GM19351 (cell line): ENCODE data around the gene SERPINA5.
"Not testable (repeated sequence)": the region's sequence is repeated elsewhere in the genome, so short reads cannot be mapped to it uniquely, and the experiment has no call there.

Experiments used
- ATAC-seq: cut with Tn5 transposase; IDR thresholded peaks from one replicate; pipeline ENCODE4 v1.9.1; 2021; ENCODE audit warnings: mild to moderate bottlenecking, moderate library complexity; ENCODE audit not compliant: unreplicated experiment

Gene SERPINA5

DNA sequence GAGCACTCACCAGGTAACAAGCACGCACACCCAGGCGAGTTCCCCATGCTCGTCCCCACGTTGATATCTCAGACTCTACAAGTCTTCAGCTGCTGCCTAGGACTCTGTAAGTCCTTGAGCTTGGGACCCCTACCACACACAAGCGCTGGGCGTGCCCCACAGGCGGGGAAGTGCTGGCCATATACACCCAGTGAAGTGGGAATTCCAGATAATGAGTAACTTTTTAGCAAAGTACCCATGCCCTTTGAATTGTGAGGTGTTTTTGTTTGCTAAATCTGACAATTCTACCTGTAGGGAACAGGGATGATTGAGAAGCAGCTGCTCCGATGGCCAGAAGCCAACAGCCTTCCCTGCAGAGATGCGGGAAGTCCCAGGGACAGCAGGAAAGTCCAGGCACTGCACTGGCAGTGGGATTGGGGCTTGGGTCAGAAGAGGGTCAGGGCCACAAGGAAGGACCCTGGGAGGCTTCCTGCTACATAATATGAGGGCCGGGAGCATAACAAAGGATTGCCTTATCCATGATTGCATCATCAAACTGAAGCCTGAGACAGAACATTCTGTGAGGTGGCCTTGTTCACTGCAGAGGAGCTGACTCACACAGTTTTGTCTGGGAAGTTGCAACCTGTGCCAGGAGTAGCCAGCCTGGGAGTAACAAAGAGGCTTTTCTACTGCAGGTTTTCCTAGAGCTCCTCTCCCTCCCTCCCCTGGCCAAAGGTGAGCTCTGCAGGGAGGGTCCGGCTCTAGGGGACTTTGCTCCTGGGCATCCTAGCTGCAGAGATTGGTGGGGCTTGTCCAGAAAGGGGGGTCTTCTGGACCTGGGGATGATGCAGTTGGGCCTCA, 17.8 kb downstream of the SERPINA5 start:
- no peak for ATAC-seq

DNA sequence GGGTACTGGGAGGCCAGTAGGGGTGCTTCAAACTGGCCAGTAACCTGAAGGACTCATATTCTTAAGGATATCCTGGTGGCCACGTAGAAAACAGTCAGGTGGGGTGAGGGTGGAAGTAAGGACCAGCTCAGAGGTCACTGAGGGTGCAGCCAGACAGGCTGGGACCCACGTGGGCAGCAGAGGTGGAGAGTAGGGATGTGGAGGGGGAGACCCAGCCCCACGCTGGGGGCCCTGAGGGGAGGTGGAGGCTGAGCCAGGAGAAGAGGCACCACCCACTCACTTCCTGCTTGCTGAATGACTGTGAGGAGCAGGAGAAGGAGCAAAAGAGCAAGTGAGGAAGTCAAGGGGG, 18.4 kb downstream of the SERPINA5 start:
- no peak for ATAC-seq

DNA sequence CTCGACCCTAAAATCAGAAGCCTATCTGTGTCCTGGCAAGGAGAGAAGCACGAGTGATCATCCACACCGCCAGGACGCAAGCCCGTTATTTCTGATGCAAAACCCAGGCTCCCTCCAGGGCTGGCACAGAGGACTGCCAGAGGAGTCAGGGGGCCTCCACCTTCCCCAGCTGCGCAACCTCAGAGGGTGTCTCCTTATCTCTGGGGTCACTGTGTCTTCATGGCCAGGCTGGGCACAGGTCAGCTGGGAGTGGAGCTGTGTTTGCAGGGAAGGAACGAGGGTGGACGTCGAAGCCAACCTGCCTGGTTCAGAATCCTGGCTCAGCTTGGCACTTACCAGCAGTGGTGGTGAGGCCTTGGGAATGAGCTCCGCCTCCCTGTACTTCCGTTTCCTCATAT, 18.9 kb downstream of the SERPINA5 start:
- no peak for ATAC-seq

DNA sequence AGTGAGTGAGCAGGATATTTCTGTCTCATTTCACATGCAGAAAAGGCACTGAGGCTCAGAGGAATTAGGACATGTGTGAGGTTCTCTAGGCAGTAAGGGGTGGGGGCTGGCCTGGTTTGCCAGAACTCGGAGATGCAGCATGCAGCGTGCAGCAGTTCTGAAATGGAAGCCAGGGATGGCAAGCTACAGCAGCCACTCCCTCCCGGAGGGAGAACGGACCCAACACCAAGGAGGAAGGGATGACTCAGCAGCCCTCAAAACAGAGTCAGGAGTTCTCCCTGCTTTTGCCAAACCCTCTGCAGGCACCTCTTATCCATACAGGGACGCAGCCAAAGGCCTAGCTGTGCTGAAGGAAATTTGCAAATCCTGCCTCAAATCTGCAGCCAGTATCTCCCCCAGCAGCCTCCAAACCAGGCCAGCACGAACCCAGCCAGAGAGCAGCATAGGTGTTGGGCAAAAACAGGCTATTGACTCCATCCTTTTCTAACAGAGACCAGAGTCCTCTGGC, 20.7 kb downstream of the SERPINA5 start:
- ATAC-seq, result no peak

DNA sequence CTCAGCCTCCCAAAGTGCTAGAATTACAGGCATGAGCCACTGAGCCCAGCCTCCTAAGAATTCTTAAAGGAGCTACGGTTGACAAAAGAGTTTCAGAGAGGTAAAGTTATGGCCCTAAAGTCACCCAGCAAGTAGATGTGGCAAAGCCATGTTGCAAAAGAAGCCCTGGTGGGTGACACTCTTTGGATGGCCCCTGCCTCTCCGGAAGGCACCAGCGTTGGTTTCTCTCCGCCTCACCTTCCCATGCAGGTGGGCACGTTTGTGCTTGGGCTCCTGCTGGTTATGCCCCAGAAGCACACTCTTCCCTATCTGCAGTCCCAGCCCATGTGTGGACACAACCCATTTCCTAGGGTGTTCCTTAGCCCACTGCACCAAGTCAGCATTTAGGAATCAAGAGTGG, 21.5 kb downstream of the SERPINA5 start:
- no peak for ATAC-seq

DNA sequence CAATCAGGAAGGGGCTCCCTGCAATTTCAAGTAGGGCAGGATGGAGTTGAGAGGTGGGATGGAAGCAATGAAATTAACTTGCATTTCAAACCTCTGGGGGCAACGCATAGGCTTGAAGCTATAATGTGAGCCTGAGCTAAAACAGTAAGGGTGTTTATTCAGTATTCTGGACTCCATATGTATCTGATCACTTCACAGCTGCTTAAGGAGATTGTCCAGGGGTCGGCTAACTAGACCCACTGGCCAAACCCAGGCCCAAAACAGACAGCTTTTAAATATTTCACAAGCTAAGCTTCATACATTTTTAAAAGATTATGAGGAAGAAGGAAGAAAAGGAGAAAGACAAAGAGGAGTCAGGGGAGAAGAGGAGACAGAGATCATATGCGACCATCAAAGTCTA, 24.1 kb downstream of the SERPINA5 start:
- no peak for ATAC-seq

DNA sequence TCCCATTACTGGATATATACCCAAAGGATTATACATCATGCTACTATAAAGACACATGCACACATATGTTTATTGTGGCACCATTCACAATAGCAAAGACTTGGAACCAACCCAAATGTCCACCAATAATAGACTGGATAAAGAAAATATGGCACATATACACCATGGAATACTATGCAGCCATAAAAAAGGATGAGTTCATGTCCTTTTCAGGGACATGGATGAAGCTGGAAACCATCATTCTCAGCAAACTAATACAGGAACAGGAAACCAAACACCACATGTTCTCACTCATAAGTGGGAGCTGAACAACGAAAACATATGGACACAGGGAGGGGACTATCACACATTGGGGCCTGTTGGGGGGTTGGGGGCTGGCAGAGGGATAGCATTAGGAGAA, 27.7 kb downstream of the SERPINA5 start:
- not testable (repeated sequence) for ATAC-seq

DNA sequence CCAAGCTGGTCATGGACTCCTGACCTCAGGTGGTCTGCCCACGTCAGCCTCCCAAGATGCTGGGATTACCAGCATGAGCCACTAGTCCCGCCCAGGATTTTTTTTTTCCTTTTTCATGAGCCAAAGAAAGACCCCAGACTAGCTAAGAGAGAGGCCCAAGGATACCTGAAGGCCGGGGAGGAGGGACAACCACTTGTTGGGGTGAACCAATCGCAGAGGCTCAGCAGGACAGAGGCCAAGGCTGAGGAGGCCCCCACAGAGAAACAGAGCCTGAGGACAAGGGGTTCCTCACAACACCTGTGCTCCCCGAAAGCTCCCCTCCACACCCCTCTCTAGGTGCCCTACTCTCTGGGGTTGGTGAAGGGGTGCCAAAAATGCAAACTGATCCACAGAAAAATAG, 30.0 kb downstream of the SERPINA5 start:
- no peak for ATAC-seq

DNA sequence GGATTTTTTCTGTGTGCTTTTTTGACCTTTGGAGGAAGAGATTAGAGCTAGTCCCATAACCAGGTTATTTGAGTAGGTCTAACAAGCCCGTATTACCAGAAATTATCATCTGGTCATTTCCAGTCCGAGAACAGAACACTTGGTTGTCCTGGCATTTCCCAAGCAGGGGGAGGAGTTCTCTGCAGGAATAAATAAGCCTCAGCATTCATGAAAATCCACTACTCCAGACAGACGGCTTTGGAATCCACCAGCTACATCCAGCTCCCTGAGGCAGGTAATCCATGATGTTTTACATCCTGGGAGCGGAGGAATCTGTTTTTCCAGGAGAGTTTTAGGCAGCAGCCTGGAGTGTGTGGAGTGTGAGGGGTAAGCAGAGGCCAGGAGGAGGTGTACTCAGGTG, 30.9 kb downstream of the SERPINA5 start, which contains the start of gene SERPINA3:
TSS of gene SERPINA3 (plus strand) at position 218 of the 400 bp plus-strand sequence. CDS start 2,051 bp downstream, outside the sequence.
- ATAC-seq, result no peak

DNA sequence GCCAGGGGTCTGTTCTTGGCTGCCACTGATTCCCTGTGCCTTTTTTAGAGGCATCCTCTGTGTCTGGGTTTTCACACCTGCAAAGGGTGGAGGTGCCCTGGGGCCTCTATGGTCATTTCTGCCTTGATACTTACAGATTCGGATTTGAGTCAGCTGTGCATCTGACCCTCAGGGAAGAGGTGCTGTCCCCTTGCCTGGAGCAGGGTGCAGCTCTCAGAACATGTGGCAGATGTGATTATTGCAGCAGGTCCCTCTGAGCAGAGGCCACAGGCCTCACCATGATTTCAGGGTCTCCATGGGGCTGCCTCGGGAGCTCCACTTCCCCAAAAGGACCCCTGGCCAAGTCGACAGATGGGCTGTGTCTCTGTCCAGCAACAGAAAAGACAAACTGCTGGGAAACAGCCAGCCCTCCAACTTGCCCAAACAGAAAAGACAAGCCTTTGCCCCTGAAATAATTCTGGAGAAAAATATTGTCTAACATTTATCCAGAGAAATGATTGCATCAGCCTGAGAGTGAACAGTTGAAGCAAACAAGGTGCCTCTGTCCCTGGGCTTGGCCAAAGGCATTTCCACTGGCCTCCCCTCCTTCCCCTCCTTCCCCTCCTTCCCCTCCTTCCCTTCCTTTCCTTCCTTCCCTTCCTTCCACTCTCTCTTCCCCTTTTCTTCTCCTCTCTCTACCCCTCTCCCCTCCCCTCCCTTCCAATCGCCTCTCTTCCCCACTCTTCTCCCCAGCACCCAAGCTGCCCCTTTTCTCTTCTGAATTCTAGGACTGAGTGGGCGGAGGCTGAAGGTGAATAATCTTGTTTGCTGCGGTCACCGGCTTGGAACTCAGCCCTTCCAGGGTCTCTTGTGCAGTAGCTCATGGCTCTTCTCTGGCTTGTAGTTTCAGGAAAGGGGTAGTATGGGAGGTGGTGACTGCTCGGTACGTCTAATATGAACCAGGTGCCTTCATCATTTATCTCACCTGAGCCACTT, 31.6 kb downstream of the SERPINA5 start:
- no peak for ATAC-seq

DNA sequence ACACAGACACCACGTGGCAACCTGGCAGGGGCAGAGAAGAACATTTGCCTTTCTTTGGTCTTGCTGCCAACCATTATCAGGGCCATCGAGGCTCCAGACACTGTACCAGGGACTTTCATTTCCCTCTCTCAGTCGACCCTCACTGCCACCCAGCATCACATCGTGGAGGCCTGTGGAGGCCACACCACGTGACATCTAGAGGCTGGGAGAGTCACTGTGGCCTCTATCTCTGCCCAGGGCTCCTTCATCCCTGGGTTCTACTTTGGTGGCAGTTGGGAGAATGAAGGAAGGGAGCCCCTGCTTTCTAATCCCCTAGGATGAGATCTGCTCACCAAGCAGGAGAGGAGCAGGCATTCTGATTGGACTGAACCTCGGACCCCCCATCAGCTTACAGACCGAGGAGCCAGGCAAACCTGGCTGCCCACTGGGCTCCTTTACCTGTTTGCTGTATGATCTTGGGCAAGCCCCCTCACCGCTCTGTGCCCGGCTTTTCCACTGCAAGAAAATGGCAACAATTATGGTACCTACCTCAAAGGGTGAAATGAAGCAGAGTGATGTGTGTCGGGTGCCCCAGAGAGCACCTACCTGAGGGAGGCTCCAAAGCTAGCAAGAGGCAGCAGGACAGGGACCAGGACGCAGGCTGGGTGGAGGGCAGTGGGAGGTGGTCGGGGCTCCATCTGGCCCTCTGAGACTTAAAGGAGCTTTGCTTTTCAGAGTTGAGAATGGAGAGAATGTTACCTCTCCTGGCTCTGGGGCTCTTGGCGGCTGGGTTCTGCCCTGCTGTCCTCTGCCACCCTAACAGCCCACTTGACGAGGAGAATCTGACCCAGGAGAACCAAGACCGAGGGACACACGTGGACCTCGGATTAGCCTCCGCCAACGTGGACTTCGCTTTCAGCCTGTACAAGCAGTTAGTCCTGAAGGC, 32.8 kb downstream of the SERPINA5 start:
- ATAC-seq, result no peak

DNA sequence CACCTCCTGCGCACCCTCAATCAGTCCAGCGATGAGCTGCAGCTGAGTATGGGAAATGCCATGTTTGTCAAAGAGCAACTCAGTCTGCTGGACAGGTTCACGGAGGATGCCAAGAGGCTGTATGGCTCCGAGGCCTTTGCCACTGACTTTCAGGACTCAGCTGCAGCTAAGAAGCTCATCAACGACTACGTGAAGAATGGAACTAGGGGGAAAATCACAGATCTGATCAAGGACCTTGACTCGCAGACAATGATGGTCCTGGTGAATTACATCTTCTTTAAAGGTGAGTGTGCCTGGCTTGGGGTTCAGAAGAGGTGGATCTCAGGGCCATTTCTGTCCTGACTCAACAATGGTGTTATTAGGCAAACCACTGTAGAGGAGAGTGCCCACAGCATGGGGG, 33.6 kb downstream of the SERPINA5 start:
- no peak for ATAC-seq

DNA sequence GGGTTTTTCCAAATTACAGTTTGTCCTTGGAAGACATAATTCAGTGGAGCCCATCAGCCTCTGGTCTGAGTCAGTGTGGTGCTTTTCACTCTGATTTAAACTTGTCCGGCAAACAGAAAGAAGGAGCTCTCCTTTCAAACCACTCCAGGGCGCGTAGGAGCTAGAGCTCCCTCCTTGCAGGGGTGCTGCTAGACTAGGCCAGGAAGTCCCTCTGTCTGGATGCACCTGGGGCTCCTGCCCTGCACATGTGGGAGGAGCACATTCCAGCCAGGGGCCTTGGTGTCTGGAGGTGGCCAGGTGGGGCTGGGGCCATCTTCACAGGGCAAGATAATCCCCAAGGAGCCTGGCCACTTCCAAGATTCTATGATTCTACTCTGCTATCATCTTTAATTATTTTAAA, 34.0 kb downstream of the SERPINA5 start:
- no peak for ATAC-seq

DNA sequence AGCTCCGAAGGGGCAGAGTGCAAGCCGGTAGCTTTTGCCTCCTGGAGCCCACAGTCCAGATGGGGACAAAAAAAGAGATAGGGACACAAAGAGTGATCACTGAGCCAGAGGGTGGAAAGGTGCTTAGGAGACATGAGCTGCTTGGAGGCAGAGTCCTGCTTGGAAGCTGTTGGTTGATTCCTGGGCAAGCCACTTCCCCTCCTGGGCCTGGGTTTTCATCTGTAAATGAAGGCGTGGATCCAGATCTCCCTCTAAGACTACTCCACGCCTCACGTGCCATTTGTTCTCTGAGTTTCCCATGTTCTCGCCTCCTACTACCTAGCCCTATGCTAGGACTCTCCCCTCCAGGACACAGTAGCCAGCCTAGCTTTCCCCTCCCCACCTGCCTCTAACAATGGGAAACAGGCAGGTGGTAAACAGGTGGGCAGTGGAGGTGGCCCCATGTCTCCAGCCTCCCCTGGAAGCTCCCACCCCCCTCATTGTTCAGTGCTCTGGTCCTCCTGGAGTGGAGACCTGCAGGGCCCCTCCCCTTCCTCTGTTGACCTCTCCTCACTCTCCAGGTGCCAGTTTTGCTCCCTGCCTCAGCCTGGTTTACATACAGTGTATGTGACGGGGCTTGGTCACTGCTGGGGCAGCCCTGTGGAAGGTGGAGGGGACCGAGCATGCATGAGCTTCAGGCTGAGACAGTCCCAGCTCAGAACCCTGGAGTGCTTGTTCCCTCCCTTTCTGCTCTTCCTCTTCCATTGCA, 34.8 kb downstream of the SERPINA5 start:
- ATAC-seq, result no peak

DNA sequence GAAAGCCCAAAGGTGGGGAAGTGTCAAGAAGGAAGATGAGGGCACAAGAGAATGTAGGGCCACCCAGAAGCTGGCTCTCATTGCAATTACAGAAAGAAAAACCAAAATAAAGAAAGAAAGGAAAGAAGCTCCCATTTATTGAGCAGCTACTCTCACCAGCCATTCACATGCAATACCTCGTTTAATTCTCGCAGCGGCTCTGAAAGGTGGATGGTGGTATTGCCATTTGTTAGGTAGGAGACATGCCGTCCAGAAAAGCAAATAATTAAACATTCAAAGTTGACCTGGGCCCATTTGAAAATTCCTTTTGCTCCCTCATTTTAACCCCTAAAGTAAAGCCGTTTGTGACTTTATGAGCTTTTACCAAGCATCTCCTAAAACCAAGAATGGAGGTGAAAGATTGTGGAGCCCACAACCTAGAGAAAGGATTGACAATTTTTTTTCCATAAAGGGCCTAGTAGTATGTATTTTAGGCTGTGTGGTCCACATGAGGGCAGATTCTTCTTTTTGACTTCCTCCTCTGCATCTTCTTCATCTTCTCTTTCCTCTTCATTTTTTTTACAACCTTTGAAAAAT, 36.2 kb downstream of the SERPINA5 start:
- ATAC-seq, result no peak

DNA sequence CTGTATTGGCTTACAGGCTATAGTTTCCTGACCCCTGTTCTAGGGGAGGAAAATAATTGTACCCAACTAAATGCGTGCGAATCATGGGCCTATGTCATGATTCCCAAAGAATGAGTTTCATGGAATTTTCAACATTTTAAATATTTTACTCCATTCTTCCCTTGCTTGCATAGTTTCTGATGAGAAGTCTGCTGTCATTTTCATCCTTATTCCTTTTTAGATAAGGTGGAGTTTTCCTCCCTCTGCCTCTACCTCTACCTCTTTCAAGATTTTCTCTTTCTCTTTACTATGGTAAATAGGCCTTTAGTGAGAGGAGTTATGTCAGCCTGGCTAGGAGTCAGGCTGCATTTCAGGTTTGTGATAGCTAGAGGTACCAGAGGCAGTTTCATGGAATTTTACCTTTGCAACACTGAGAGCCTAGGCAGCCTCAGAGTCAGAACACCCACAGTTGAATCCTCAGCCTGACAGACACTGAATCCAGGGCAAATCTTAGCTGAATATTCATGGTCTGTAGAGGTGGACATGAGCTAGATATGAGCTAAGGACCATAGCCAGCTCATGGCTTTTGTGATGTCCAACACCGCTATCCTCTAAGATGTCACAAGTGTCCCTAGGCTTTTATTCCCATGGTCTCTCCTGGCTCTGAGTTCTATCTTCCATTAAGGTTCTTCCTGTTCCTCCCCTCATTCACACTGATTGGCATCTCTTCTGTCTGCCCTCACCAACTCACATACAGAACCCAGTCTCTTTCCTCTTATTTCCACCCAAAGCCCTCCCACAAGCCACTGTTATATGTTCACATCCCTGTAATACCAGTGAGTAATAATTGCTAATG, 37.0 kb downstream of the SERPINA5 start:
- no peak for ATAC-seq

DNA sequence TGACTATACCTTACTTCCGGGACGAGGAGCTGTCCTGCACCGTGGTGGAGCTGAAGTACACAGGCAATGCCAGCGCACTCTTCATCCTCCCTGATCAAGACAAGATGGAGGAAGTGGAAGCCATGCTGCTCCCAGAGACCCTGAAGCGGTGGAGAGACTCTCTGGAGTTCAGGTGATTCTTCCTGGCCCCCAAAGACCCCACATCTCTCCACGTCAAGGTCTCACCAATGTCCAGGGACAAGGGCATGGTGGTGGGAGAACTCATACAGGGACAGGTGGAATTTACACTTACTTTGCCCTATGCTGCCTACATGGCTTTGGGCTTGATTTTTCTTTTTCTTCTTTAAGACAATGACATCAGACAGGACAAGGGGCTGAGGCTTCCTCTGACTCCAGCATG, 38.1 kb downstream of the SERPINA5 start:
- no peak for ATAC-seq

DNA sequence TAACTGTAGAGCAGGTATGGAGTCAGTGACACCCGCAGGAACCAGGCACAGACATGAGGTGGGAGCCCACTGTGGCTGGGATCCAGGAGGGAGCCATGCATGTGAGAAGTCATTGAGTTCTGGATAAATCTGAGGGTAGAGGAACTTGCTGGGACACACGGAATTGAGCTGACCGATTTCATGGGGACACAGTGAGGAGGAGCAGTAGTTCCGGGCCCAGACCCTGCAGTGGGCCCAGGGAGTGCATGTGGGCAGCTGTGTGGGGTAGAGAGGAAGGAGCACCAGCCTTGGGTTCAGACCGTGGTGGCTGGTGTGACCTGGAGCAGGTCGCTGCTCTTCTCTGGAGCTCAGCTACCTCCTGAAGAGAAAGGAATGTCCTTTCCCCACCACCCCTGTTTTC, 39.4 kb downstream of the SERPINA5 start:
- ATAC-seq, result no peak
